K562 (cell line): ENCODE measurements around the gene PEX10. TPM values are rescaled to one million over a fixed set of nuclear protein-coding genes. Genes with fewer than 3 reads are reported as not detected.

Experiments
- CBX3 ChIP-seq, 2 experiments: IDR thresholded peaks; 1 replicate in 1 of 2; 2 replicates in 1 of 2; pipeline ENCODE4 v1.6.1; 2012; ENCODE audit warnings: inconsistent platforms in 2 of 2, low read length in 2 of 2, borderline replicate concordance in 1 of 2, control low read depth in 1 of 2
- PTTG1 ChIP-seq: fragments of 450-650 bp; IDR thresholded peaks from 2 replicates; pipeline ENCODE4 v1.6.1; 2016; ENCODE audit warnings: low read depth, mild to moderate bottlenecking, missing genetic modification characterization, missing compliant biosample characterization
- YY1 ChIP-seq, 3 experiments: IDR thresholded peaks; 2 replicates each; pipeline ENCODE4 v1.6.1; 2011; ENCODE audit warnings: low read length in 2 of 3, mild to moderate bottlenecking in 2 of 3, moderate library complexity in 2 of 3, borderline replicate concordance in 1 of 3, control low read depth in 1 of 3, low read depth in 1 of 3; ENCODE audit not compliant: insufficient read depth in 3 of 3, insufficient replicate concordance in 2 of 3, control insufficient read depth in 1 of 3, insufficient read length in 1 of 3; ENCODE audit errors: extremely low read depth in 1 of 3
- polyA plus RNA-seq, 8 experiments: library from polyadenylated mRNA; depleted of rRNA in 4 of 8; stranded (reverse) in 5 of 8; unstranded in 3 of 8; fragments of >200 nt; fragmentation: Nextera tagmentation in 2 of 8; fragmentation: Illumina TruSeq in 1 of 8; extraction: Ambion mirVana in 2 of 8; extraction: Trizol in 1 of 8; gene quantifications; 2 replicates each; pipeline versions ENCODE4 v1.2.1 to v1.2.3, GENCODE V29; 2011 to 2014; ENCODE audit warnings: inconsistent platforms in 1 of 8, missing spikeins in 1 of 8
- total RNA-seq, 7 experiments: library from RNA; depleted of rRNA in 6 of 7; stranded (reverse); fragments of >200 nt in 6 of 7; fragmentation: Illumina TruSeq in 2 of 7; extraction: Trizol in 2 of 7; gene quantifications; 2 replicates each; pipeline versions ENCODE4 v1.2.1 to v1.2.3, GENCODE V29; 2011 to 2021; ENCODE audit warnings: low replicate concordance in 1 of 7
- TF ChIP-seq, protein P1 (sequence below): fragments of 200-600 bp; sonication (generic); IDR thresholded peaks from one replicate; pipeline ENCODE4 v1.6.1; 2012; ENCODE audit warnings: mild to moderate bottlenecking, low read depth, low read length, inconsistent platforms
- TF ChIP-seq, protein P2 (sequence below): IDR thresholded peaks from 2 replicates; pipeline ENCODE4 v1.6.1; 2011; ENCODE audit warnings: borderline replicate concordance, low read depth, mild to moderate bottlenecking, moderate library complexity, low read length; ENCODE audit not compliant: insufficient read depth, poor library complexity, severe bottlenecking
- TF ChIP-seq, protein P3 (sequence below), 3 experiments: IDR thresholded peaks in 2 of 3; conservative IDR thresholded peaks in 1 of 3; 2 replicates each; pipeline ENCODE4 v1.5.1; 2011 to 2012; ENCODE audit warnings: low read length in 3 of 3, mild to moderate bottlenecking in 3 of 3, control low read depth in 2 of 3, improper control_type of control experiment in 1 of 3, inconsistent platforms in 1 of 3, low read depth in 1 of 3, mixed read lengths in 1 of 3, moderate library complexity in 1 of 3; ENCODE audit not compliant: insufficient read depth in 2 of 3

Gene PEX10
- total and polyA plus RNA-seq, 9 of the 15 experiments (the other 6 are each of a cell fraction or from before 2014, with no cell fraction given), result 0.03 to 26.2 (median 8.7) TPM

DNA sequence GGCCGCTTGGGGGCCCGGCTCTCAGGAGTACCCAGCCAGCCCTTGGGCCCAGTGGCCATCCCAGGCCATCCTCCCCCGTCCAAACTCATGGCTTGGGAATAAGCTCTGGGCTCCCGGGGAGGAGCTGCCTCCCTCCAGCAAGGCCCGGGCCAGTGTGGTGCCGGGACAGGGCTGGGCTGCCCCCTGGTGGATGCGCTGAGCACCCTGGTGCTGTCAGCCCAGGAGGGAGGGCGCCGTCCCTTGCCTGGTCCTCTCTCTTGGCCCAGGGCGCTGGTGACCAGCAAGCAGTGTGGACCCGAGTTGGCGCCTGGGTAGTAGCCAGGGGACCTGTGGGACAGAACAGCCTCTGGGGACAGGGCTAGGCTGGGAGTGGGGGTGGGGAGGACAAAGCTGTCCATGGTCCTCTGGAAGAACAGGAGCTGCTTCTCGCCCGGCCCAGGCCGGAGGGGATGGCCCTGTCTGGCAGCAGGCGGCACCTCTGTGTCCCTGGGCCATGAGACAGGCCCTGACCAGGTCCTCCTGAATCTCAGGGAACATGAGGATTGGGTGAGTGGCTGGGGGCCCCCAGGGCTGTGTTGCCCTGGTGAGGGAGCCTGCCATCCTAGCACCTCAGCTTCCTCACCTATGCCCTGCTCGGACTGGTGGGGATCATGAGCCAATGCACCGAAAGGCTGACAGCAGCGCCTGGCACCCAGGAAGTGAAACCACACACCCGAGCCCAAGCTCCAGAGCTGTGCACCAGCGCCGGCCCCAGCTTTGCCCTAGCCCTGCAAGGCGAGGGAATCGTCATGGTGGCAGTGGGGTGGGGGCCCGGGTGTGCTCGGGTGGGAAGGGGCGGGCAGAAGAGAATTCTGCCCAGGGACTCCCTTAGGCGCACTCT is 30.4 kb downstream of the PEX10 start (continued):
- TF ChIP-seq, protein P1, sequence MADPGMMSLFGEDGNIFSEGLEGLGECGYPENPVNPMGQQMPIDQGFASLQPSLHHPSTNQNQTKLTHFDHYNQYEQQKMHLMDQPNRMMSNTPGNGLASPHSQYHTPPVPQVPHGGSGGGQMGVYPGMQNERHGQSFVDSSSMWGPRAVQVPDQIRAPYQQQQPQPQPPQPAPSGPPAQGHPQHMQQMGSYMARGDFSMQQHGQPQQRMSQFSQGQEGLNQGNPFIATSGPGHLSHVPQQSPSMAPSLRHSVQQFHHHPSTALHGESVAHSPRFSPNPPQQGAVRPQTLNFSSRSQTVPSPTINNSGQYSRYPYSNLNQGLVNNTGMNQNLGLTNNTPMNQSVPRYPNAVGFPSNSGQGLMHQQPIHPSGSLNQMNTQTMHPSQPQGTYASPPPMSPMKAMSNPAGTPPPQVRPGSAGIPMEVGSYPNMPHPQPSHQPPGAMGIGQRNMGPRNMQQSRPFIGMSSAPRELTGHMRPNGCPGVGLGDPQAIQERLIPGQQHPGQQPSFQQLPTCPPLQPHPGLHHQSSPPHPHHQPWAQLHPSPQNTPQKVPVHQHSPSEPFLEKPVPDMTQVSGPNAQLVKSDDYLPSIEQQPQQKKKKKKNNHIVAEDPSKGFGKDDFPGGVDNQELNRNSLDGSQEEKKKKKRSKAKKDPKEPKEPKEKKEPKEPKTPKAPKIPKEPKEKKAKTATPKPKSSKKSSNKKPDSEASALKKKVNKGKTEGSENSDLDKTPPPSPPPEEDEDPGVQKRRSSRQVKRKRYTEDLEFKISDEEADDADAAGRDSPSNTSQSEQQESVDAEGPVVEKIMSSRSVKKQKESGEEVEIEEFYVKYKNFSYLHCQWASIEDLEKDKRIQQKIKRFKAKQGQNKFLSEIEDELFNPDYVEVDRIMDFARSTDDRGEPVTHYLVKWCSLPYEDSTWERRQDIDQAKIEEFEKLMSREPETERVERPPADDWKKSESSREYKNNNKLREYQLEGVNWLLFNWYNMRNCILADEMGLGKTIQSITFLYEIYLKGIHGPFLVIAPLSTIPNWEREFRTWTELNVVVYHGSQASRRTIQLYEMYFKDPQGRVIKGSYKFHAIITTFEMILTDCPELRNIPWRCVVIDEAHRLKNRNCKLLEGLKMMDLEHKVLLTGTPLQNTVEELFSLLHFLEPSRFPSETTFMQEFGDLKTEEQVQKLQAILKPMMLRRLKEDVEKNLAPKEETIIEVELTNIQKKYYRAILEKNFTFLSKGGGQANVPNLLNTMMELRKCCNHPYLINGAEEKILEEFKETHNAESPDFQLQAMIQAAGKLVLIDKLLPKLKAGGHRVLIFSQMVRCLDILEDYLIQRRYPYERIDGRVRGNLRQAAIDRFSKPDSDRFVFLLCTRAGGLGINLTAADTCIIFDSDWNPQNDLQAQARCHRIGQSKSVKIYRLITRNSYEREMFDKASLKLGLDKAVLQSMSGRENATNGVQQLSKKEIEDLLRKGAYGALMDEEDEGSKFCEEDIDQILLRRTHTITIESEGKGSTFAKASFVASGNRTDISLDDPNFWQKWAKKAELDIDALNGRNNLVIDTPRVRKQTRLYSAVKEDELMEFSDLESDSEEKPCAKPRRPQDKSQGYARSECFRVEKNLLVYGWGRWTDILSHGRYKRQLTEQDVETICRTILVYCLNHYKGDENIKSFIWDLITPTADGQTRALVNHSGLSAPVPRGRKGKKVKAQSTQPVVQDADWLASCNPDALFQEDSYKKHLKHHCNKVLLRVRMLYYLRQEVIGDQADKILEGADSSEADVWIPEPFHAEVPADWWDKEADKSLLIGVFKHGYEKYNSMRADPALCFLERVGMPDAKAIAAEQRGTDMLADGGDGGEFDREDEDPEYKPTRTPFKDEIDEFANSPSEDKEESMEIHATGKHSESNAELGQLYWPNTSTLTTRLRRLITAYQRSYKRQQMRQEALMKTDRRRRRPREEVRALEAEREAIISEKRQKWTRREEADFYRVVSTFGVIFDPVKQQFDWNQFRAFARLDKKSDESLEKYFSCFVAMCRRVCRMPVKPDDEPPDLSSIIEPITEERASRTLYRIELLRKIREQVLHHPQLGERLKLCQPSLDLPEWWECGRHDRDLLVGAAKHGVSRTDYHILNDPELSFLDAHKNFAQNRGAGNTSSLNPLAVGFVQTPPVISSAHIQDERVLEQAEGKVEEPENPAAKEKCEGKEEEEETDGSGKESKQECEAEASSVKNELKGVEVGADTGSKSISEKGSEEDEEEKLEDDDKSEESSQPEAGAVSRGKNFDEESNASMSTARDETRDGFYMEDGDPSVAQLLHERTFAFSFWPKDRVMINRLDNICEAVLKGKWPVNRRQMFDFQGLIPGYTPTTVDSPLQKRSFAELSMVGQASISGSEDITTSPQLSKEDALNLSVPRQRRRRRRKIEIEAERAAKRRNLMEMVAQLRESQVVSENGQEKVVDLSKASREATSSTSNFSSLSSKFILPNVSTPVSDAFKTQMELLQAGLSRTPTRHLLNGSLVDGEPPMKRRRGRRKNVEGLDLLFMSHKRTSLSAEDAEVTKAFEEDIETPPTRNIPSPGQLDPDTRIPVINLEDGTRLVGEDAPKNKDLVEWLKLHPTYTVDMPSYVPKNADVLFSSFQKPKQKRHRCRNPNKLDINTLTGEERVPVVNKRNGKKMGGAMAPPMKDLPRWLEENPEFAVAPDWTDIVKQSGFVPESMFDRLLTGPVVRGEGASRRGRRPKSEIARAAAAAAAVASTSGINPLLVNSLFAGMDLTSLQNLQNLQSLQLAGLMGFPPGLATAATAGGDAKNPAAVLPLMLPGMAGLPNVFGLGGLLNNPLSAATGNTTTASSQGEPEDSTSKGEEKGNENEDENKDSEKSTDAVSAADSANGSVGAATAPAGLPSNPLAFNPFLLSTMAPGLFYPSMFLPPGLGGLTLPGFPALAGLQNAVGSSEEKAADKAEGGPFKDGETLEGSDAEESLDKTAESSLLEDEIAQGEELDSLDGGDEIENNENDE, result no peak
- no peak for TF ChIP-seq CBX3 (IDR thresholded peaks at IDR 0.05; ENCODE audit: borderline replicate concordance in 1 of 2, low read length in 2 of 2)
- TF ChIP-seq, protein P2, sequence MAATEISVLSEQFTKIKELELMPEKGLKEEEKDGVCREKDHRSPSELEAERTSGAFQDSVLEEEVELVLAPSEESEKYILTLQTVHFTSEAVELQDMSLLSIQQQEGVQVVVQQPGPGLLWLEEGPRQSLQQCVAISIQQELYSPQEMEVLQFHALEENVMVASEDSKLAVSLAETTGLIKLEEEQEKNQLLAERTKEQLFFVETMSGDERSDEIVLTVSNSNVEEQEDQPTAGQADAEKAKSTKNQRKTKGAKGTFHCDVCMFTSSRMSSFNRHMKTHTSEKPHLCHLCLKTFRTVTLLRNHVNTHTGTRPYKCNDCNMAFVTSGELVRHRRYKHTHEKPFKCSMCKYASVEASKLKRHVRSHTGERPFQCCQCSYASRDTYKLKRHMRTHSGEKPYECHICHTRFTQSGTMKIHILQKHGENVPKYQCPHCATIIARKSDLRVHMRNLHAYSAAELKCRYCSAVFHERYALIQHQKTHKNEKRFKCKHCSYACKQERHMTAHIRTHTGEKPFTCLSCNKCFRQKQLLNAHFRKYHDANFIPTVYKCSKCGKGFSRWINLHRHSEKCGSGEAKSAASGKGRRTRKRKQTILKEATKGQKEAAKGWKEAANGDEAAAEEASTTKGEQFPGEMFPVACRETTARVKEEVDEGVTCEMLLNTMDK, result peak; percentile 96
- TF ChIP-seq, protein P3, sequence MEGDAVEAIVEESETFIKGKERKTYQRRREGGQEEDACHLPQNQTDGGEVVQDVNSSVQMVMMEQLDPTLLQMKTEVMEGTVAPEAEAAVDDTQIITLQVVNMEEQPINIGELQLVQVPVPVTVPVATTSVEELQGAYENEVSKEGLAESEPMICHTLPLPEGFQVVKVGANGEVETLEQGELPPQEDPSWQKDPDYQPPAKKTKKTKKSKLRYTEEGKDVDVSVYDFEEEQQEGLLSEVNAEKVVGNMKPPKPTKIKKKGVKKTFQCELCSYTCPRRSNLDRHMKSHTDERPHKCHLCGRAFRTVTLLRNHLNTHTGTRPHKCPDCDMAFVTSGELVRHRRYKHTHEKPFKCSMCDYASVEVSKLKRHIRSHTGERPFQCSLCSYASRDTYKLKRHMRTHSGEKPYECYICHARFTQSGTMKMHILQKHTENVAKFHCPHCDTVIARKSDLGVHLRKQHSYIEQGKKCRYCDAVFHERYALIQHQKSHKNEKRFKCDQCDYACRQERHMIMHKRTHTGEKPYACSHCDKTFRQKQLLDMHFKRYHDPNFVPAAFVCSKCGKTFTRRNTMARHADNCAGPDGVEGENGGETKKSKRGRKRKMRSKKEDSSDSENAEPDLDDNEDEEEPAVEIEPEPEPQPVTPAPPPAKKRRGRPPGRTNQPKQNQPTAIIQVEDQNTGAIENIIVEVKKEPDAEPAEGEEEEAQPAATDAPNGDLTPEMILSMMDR (IDR thresholded peaks at IDR 0.05 in 2 of 3, conservative IDR thresholded peaks at IDR 0.05 in 1 of 3; ENCODE audit: insufficient read depth in 2 of 3, low read depth in 1 of 3, low read length in 3 of 3), result peak; percentile 91 to 96 (median 96)
- peak in 1 of 3 experiments; percentile 25 for TF ChIP-seq YY1 (IDR thresholded peaks at IDR 0.05; ENCODE audit: borderline replicate concordance in 1 of 3, control insufficient read depth in 1 of 3, extremely low read depth in 1 of 3, insufficient read depth in 3 of 3, insufficient read length in 1 of 3, insufficient replicate concordance in 2 of 3, low read depth in 1 of 3, low read length in 2 of 3)
- no peak for TF ChIP-seq PTTG1
